Activated CD8-positive, alpha-beta memory T cell treated with anti-CD3 and anti-CD28 coated beads for 4 hours (primary cell): ENCODE data around the gene SLC17A3.

Source experiments
- DNase-seq, 2 donors: peaks; one replicate each; pipeline ENCODE4 v3.0.0-alpha.2; 2020; ENCODE audit warnings: low read depth in 2 of 2

The SLC17A3 gene, protein sequence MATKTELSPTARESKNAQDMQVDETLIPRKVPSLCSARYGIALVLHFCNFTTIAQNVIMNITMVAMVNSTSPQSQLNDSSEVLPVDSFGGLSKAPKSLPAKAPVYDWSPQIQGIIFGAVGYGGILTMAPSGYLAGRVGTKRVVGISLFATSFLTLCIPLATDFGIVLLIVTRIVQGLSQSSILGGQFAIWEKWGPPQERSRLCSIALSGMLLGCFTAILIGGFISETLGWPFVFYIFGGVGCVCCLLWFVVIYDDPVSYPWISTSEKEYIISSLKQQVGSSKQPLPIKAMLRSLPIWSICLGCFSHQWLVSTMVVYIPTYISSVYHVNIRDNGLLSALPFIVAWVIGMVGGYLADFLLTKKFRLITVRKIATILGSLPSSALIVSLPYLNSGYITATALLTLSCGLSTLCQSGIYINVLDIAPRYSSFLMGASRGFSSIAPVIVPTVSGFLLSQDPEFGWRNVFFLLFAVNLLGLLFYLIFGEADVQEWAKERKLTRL

DNA sequence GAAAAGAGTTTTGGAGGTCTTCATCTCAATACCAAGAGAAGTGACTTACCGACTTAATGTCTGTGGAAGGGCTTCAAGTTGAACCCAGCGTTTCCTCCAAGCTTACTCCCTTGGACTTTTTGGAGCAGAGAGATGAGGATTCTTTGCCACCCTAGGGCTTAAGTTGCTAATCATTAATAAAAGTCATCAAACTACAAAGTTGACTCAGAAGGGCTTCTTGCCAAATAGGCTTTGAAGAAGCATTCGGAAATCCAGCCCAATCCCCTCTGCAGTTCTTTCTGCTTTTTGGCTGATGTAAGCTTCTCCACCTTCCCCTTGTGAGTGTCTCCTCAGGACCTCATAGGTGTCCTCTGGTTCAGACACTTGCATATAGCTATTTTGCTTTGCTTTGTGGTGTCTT, at the start of gene SLC17A3:
TSS of gene SLC17A3 (minus strand) at position 126 of the 400 bp plus-strand sequence. CDS start 5,856 bp downstream, outside the sequence.
- DNase-seq = no peak

DNA sequence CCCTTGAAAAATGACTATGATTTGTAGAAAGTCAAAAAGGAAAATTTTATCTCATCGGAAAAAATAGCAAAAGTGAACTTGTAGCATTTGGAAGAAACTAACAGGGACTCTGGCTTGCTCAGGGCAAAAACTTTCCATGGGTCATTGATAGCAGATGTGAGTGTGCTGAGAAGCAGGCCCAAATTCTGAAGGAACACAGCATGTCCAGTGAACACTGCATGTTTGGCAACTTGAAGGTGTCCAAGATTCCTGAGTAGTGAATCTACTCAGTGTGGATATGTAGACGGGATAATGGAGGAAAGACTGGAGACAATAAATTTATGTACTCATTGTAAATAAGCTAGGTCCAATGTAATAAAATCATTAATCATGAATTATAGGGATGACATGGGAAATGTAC, 48.3 kb upstream of the SLC17A3 start:
- no peak for DNase-seq

DNA sequence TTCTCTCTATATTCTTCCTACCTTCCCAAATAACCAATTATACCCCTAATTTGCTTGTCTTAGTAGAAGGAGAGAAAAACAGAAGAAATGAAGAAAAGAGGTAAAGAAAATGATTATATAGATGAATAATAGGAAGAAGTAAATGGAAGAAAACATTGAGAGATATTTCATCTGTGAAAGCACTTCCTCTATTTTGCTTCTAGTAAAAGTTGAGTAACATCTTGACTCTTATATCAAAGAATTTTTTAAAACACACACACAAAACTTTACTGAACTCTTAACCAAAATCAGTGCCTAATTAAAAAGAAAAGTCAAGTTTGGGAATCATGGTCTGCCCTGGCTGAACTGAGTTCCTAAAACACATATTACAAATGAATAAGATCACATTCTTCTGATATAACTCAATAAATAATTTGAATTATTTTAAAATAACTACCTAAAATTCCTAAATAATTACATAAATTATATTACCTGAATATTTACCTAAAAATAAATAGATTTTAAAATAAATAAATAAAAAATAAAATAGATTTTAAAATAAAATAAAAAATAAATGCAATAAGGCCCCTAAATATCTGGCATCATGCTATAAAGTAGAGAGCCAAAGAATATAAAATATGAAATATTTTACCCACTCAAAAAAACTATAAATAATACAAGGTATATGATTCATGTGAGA, 47.6 kb upstream of the SLC17A3 start:
- DNase-seq = no peak

DNA sequence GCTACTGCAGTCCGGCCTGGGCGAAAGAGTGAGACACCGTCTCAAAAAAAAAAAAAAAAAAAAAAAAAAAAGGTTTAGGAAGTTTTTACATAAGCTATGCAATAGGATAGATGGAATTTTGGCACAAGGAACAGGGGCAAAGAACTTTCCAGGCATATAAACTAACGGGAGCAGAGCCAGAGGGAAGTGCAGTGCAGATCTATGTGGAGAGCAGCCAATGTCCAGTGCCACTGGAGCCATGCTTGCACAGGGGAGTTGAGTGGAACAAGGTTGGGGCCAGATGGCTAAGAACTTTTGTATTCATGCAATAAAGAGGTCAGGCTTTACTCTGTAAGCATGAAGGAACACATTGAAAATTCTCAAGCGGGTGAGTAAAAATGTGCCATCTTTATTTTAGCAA, 45.6 kb upstream of the SLC17A3 start:
- DNase-seq = no peak

DNA sequence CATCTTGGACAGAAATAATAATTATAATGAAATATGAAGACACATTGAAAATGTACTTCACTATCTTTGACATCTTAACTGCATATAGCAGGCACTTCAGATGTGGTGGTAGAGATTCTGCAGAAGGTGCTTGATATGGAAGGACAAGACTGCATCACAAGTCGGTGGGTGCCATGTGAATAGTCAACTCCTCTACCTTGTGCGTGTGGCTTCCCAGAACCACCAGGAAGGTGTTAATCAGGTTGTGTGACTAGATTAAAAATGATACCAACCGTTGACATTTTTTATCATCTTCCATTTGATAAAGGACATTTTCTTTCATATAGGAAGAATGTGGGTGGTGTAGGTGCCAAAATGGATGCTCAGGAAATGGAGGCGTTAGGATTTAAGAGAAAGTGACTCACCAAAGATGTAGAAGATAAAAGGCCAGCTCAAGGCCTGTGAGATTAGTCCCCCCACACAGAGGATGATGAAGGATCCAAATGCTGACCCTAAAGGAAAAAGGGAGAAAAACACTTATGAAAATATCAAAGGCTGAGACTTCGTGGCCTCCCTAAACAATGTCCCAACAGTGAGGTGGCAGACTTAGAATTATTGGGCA, 44.1 kb upstream of the SLC17A3 start:
- no peak for DNase-seq

DNA sequence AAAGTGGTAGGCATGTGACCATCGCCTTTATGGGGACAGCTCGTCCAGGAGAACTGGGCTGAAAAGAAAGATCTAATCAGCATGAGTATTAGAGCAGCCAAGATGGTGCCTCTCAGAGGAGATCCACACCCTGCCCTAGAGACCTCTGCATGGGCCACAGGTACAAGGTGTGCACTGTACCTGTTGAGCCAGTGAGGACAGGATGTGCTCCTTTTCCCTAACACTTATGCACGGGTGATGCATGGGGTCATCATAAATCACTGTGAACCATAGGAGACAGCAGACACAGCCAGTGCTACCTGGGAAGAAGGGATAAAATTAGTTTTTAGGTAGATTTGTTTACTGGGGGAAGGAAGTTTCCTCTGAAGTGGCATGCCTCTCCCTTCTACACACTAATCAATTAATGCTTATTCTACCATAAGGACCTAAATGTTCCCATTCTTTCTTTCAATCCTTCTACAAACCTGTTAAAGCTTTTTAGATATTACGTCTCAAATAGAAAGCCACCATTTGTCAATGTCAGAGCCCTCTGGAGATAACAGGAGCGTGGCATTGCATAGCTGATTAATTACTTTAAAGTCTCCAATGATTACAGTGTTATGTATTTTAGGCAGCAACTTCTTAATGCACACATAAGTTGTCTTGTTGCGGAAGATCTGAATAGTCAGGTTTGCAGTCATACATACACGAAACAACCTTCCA, 42.9 kb upstream of the SLC17A3 start:
- DNase-seq = no peak

DNA sequence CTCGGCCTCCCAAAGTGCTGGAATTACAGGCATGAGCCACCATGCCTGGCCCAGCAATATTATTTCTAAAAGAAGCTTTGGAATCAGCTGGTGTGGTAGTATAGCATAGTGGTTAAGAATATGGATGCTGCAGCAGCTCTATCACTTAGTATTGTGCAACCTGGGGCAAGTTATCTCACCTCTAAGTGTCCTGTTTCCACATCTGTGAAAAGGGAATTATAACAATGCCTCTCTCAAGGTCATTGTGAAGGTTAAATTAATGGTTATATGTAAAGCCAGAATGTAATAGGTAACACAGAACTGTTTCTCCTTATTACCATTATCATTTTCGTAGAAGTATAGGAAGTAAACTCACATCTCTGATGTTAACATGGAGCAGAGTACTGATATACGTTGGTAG, 42.3 kb upstream of the SLC17A3 start:
- no peak for DNase-seq

DNA sequence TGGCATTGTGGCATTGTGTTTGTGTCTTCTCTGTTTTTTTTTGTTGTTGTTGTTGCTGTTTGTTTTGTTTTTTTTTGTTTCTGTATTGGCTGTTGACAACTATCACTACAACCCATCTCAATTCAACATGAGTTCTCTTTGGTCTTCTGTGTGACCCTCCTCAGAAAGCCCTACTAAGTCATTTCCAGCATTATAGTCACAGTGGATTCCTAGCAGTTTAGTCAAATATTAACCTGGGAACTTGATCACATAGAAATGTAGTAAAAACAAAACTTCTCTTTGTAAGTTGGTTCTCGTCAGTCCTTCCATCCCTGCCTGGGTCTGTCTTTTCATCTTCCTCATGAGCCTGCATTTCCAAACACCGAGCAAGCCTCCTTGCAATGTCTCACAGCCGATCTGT, 39.7 kb upstream of the SLC17A3 start:
- no peak for DNase-seq

DNA sequence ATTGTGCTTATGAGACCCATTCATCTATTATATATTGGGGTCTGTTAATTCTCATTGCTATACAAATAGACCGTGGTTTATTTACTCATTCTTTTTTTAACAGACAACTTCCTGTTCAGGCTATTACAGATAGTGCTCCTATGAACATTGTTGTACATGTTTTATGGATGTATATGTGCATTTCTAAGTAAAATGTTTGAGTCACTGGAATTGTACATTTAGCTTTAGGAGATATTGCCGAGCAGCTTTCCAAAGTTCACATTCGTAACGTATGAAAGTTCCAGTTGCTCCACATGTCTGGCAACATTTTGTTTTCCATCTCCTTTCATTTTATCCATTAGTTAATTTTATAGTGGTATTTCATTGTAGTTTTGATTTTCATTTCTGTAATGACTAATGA, 37.3 kb upstream of the SLC17A3 start:
- no peak for DNase-seq

DNA sequence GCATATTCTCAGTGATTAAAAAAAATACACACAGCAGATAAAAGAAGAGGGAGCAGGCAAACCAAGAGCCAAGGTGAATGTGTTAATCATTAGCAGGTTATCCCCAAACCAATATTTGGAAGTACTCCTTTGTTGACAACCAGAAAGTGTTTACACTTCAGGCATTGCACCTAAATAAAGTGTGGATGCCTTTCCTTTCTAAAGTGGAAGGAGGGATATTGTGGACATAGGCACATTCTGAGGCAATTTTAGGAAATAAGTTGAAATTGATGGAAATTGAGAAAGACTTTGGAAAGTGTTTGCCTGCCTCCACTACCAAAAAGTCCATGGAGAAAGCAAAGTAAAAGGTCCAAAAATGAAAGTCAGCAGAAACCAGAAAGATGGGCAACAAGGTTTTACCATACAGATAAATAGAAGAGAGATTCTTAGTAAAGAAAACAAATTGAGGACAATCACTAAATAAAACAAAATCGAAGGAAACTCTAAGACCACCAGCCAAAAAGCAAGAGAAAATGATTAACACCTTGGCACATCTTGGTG, 33.5 kb upstream of the SLC17A3 start:
- DNase-seq = no peak

DNA sequence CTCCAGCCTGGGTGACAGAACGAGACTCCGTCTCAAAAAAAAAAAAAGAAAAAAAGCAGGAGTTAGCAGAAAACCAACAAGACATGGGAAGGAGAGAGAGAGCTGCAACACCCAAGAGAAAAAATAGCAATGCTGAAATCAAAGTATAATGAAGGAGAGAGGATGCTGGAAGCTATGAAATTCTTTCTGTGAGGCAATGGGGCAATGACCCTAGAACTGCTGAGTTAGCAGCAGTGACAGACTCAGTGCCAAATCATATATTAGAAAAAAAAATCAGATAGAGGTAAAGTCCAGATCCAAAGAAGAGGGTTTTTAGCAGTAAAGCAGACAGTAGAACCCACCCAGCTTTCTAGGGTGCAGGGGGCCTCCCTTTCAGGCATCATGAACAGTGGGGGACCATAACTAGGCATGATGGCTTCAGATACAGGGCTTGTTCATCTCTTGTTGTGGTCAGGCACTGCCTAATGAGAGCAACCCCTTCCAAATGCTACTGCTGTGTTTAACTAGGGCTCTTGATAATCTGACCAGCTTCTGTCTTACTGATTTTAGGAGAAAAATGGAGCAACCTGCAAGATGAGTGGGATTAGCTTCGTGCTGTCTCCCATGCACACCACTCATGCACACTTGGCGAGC, 29.5 kb upstream of the SLC17A3 start:
- no peak for DNase-seq

DNA sequence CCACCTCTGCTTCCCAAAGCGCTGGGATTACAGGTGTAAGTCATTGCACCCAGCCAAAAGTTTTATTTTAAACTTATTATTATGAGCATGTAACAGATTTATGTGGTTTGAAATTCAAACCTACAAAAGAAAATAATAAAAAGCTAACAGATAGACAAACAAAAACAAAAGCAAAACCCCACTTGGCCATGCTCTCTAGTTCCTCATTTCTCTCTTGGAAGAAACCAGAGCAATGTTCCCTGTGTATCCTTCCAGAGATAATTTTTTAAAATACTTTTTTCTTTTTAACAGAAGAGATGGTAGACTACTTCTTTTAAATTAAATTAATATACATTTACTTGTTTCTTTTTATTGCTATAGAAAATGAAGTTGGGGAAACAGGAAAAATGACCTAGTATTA, 28.0 kb upstream of the SLC17A3 start:
- no peak for DNase-seq

DNA sequence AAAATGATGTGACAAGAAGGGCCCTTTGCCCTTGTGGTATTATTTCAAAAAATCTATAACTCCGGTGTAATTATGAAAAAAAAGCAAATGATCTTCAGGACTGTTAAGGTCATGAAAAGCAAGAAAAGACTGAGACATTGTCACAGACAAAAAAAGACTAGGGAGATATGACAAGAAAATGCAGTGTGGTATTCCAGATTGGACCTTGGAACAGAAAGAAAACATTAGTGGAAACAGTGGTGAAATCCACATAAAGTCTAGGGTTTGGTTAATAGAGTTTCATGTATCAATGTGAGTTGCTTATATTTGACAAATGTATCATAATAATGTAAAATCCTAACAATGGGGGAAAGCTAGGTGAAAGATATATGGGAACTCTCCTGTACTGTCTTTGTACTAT, 26.8 kb upstream of the SLC17A3 start:
- DNase-seq = no peak

DNA sequence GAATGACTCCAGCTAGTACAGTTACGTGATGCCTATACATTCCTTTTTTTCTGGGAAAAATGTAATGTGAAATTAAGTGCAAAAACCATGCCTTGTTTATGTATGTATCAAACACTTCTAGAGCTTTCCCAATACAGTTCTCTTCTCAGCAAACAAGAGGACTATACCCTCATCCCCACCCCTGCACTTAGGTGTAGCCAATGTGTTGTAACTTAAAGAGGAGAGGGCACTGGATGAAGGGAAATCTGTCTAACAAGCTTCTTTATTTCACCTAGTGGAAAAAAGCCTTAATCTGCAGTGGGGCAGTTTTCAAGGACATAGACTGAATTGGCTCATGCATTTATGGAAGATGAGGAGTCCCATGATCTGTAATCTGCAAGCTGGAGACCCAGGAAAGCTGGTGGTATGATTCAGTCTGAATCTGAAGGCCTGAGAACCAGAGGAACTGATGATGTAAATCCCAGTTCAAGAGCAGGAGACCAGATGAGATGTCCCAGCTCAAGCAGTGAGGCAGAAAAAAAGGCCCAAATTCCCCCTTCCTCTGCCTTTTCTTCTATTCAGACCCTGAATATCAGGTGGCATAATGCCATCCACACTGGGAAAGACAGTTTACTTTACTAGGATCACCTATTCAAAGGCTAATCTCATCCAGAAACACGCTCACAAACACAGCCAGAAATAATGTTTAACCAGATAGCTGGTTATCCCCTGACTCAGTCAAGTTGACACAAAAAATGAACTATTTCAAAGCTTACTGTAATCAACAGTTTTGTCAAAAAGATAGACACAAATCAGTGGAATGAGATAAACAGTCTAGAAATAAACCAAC, 25.8 kb upstream of the SLC17A3 start:
- DNase-seq = no peak

DNA sequence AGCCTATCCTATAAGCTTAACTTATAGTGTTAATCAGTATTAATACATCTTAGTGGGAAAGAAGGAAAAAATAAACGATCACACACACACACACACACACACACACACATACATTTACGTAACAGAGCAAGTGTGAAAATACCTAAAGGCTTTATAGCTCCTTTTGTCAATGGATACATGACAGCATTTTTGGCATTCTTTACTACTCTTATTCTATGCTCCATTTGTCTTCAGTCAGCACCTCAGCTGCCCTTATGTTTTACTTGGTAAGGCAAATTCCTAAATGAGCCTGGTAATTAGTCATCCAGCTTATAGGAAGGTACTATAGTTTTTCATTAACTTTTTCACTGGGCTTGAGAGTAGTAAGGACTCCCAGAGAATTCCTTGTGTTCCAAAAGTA, 25.1 kb upstream of the SLC17A3 start:
- no peak for DNase-seq

DNA sequence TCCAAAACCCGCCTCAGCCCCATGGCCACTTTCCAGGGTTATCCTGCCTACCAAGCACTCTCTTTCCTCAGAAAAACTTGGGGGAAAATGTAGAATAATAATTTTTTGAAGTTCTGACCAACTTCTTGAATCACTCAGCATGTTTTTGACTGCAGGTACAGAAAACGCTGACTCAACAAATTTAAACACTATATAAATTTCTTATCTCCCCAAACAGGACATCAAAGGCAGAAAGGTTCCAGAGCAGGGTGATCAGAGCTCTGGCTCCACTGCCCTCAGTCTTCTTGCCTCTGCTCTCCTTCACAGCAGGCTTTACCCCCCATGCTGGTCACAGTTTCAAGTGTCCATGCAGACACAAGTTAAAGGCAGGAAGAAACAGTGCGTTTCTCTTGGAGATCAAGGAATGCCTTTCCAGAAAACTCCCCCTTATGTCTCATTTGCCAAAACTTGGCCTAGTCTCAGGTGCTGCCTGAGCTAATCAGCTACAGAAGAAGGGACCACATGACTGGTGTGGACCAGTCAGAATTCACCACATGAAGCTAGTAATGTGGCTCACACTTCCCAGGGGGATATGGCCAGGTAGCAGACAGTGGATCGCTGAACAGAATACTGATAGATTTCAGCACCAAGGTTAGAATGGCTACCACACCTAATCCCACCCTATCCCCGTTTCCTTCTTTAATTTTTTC, 24.4 kb upstream of the SLC17A3 start:
- DNase-seq = no peak

DNA sequence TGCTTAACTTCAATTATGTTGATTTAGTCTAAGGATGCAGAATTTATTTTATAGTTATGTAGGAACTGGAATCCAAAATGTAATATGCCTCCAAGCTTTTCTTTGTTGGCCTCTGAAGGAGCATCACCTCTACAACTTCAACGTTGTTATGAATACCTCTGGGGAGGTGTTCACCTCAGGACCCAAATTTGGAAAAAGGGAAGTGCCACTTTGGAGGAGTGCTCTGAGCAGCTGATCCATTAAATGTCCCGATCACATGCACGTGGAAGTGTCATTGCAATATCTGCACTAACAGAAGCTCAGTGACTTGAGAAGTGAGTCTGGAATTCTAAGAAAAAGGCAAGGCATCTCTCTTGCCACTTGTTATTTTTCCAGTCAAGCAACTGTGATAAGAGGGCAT, 22.2 kb upstream of the SLC17A3 start:
- DNase-seq = no peak

DNA sequence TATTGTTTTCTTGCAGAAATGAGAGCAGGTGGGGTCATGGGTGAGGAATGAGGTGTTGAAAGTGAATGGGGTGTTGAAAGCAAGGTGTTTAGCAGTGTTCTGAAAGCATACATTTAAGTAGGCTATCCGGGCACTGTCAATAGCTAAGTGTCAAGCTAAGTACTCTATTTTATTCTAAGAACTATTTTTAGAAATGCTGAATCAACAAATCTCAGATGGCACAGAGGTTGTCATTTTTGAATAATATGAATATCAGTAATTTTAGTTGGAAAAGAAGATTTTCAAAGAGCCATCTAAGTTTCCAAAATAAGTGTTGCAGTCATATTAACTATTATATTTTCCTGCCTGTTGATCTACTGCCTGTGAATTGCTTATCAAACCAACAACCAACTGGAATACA, 21.7 kb upstream of the SLC17A3 start:
- no peak for DNase-seq

DNA sequence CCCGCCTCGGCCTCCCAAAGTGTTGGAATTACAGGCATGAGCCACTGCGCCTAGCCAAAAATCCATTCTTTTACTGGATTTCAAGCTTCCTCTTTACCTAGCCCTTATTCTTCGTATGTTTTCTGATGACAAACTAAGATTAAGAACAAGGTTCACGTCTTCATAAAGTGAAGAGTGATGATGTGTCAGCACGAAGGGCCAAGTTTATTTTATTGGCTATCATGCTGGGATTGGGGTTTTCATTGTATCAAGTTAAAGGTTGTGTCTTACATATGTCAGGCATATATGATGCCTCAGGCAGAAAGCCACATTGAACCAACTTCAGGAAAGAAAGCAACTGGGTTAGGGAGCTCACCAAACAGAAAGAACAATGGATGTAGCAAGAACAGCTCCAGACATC, 19.7 kb upstream of the SLC17A3 start:
- no peak for DNase-seq

DNA sequence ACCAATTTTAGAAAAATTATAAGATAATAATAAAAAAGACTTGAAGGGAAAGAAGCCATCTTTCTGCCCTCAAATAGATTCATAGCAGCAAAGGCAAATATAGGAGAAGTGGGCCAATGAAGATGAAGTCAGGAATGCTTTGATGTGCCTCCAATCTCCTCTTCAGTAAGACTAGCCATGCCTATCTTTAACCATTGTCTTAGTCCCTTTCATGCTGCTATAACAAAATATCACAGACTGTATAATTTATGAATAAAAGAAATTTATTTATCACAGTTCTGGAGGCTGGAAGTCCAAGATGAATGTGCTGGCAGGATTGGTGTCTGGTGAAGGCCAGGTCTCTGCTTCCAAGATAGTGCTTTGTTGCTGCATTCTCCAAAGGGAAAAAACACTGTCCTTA, 18.8 kb upstream of the SLC17A3 start:
- no peak for DNase-seq
